OCI-LY7 (cell line): ENCODE results near the gene AS3MT. TPM values are rescaled to one million over a fixed set of nuclear protein-coding genes. Genes with fewer than 3 reads are reported as not detected.

Experiments used
- BruUV-seq: library from RNA; stranded (reverse); fragments of 400-500 nt; replicated peaks from 2 replicates; lab custom pipeline; 2021; lab: Mats Ljungman, UMichigan
- CTCF ChIA-PET: fragments of 300-600 bp; sonication (Branson Sonifier 250); formaldehyde crosslinking; loops from one replicate; lab custom pipeline; 2022; ENCODE audit warnings: antibody characterized with exemption; ENCODE audit not compliant: unreplicated experiment; lab: Charles Lee
- POLR2A ChIA-PET: fragments of 300-600 bp; sonication (Branson Sonifier 250); formaldehyde crosslinking; loops from one replicate; lab custom pipeline; 2022; ENCODE audit warnings: antibody characterized with exemption; lab: Charles Lee
- DNase-seq: peaks from one replicate; pipeline ENCODE4 v3.0.0-alpha.2; 2015; ENCODE audit warnings: low spot score
- H2AFZ ChIP-seq: fragments of 200-600 bp; sonication (generic), shearing (Covaris generic); 2 replicates; pipeline ENCODE4 v1.6.1; 2014; ENCODE audit warnings: mild to moderate bottlenecking, antibody characterized with exemption, low read length, moderate library complexity
- H3K27ac ChIP-seq: fragments of 200-600 bp; sonication (generic); 2 replicates; pipeline ENCODE4 v1.5.1; 2014; ENCODE audit warnings: mixed run types, low read depth, mild to moderate bottlenecking, moderate library complexity, low read length, inconsistent platforms; ENCODE audit not compliant: poor library complexity, severe bottlenecking
- H3K36me3 ChIP-seq: fragments of 200-600 bp; sonication (generic); 2 replicates; pipeline ENCODE4 v1.6.1; 2014; ENCODE audit warnings: mild to moderate bottlenecking, antibody characterized with exemption, low read length, moderate library complexity, mixed read lengths; ENCODE audit not compliant: insufficient read depth
- H3K4me1 ChIP-seq: fragments of 200-600 bp; sonication (generic); 2 replicates; pipeline ENCODE4 v1.5.1; 2014; ENCODE audit warnings: mild to moderate bottlenecking, low read length; ENCODE audit not compliant: insufficient read depth, poor library complexity, severe bottlenecking
- H3K4me2 ChIP-seq: fragments of 200-600 bp; sonication (generic); 2 replicates; pipeline ENCODE4 v1.6.1; 2014; ENCODE audit warnings: mild to moderate bottlenecking, low read length
- H3K4me3 ChIP-seq: fragments of 200-600 bp; sonication (generic); 2 replicates; pipeline ENCODE4 v1.5.1; 2014; ENCODE audit warnings: mild to moderate bottlenecking, low read depth, low read length; ENCODE audit not compliant: poor library complexity, severe bottlenecking
- H3K79me2 ChIP-seq: fragments of 200-600 bp; sonication (generic); 2 replicates; pipeline ENCODE4 v1.6.1; 2016; ENCODE audit warnings: low read depth, mild to moderate bottlenecking, low read length, moderate library complexity, mixed read lengths; ENCODE audit not compliant: insufficient read depth
- H3K9me2 ChIP-seq: fragments of 200-600 bp; sonication (generic); 2 replicates; pipeline ENCODE4 v1.6.1; 2016; ENCODE audit warnings: mild to moderate bottlenecking, low read length, mixed read lengths; ENCODE audit not compliant: insufficient read depth
- H3K9me3 ChIP-seq: fragments of 200-600 bp; sonication (generic); 2 replicates; pipeline ENCODE4 v1.6.1; 2014; ENCODE audit warnings: mild to moderate bottlenecking, mixed run types, low read length, mixed read lengths
- H4K20me1 ChIP-seq: fragments of 200-600 bp; sonication (generic); 2 replicates; pipeline ENCODE4 v1.6.1; 2014; ENCODE audit warnings: mild to moderate bottlenecking, antibody characterized with exemption, low read length, moderate library complexity, mixed read lengths; ENCODE audit not compliant: insufficient read depth
- EZH2phosphoT487 ChIP-seq: fragments of 200-600 bp; sonication (generic); IDR thresholded peaks from 2 replicates; pipeline ENCODE4 v1.6.1; 2018; ENCODE audit warnings: low read depth, borderline replicate concordance, mild to moderate bottlenecking, mixed run types, antibody characterized with exemption, low read length, moderate library complexity, mixed read lengths
- intact Hi-C: fragments of 100-400 bp; cut with micrococcal nuclease; formaldehyde crosslinking; loops from one replicate; pipeline ENCODE4 v1.10.0; 2022; ENCODE audit not compliant: unreplicated experiment
- total RNA-seq, 2 experiments: library from RNA; depleted of rRNA in 1 of 2; stranded (reverse); fragments of >200 nt in 1 of 2; shearing (Covaris generic) in 1 of 2; gene quantifications; 2 replicates each; pipeline ENCODE4 v1.2.3, GENCODE V29; 2014 to 2022
- TF ChIP-seq, protein P1 (sequence below): fragments of 200-600 bp; sonication (generic); conservative IDR thresholded peaks from 2 replicates; pipeline ENCODE4 v1.5.1; 2014; ENCODE audit warnings: mild to moderate bottlenecking, antibody characterized with exemption, low read length, moderate library complexity, mixed read lengths

The AS3MT gene
- total RNA-seq, 2 experiments from 2014 or later, result not detected

DNA sequence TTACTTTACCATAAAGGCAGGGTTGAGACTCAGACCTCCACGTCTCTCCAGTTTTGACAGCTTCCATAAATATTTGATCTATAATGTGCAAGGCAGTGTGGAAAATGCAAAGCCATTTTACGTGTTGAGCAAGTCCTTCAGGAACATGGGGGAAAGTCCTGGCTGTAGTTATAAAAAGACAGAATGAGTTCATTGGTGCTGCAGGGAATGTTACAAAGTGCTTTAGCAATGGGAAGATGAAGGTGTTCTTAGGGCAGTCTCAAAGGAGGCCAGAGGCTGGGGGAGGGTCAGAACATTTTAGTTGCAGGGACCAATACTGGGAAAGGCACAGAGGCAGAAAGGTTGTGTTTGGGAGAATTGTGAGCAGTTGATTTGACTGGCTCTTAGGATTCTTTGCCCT is 76.7 kb downstream of the AS3MT start:
- Histone ChIP-seq H3K27ac (no peak overlapping the region), H3K79me2 (no peaks in the 10 kb centered on the region), H3K4me3 (no peak overlapping the region), H3K9me2 (no peaks in the 10 kb centered on the region), H3K4me2 (no peak overlapping the region), H3K9me3 (no peaks in the 10 kb centered on the region), H4K20me1 (no peaks in the 10 kb centered on the region), H3K4me1 (no peaks in the 10 kb centered on the region), H3K36me3 (no peaks in the 10 kb centered on the region), H2AFZ (no peak overlapping the region)
- ChIA-PET CTCF (no interaction called here), POLR2A (no interaction called here)
- no peak for TF ChIP-seq EZH2phosphoT487
- TF ChIP-seq, protein P1, sequence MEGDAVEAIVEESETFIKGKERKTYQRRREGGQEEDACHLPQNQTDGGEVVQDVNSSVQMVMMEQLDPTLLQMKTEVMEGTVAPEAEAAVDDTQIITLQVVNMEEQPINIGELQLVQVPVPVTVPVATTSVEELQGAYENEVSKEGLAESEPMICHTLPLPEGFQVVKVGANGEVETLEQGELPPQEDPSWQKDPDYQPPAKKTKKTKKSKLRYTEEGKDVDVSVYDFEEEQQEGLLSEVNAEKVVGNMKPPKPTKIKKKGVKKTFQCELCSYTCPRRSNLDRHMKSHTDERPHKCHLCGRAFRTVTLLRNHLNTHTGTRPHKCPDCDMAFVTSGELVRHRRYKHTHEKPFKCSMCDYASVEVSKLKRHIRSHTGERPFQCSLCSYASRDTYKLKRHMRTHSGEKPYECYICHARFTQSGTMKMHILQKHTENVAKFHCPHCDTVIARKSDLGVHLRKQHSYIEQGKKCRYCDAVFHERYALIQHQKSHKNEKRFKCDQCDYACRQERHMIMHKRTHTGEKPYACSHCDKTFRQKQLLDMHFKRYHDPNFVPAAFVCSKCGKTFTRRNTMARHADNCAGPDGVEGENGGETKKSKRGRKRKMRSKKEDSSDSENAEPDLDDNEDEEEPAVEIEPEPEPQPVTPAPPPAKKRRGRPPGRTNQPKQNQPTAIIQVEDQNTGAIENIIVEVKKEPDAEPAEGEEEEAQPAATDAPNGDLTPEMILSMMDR, result no peak
- DNase-seq, result no peak
- no TSS peak for BruUV-seq
- intact Hi-C loops, result no loop called here

DNA sequence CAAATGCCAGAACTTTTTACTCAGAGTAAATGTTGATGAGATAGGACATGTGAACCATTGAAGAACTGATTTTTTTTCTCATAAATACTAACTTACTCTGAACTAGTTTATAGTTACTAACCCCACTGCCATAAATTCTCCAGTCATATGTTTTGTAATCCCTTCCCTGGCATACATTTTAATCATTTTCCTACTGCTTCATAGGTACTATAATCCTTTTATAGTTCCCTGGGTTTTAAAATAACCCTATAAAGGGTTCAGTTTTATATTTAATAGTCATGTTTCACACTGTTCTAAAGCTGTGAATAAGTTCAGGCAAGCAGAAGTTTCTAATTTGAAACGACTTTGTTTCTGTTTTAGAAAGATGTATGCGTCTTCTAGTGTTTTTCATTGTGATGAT is 77.7 kb downstream of the AS3MT start:
- Histone ChIP-seq H3K4me1 (no peaks in the 10 kb centered on the region), H3K4me3 (no peak overlapping the region), H3K79me2 (no peaks in the 10 kb centered on the region), H2AFZ (no peak overlapping the region), H3K36me3 (no peaks in the 10 kb centered on the region), H3K4me2 (no peak overlapping the region), H3K9me2 (no peaks in the 10 kb centered on the region), H3K27ac (no peak overlapping the region), H4K20me1 (no peaks in the 10 kb centered on the region), H3K9me3 (no peaks in the 10 kb centered on the region)
- BruUV-seq, result no TSS peak
- TF ChIP-seq, protein P1, result no peak
- TF ChIP-seq EZH2phosphoT487, result no peak
- ChIA-PET CTCF (no interaction called here), POLR2A (interaction anchor here (0.7 kb wide), 1 partner anchor 9 kb away, joined by 3 read pairs; no protein-coding TSS in a partner anchor)
- no peak for DNase-seq
- intact Hi-C loops, result no loop called here

DNA sequence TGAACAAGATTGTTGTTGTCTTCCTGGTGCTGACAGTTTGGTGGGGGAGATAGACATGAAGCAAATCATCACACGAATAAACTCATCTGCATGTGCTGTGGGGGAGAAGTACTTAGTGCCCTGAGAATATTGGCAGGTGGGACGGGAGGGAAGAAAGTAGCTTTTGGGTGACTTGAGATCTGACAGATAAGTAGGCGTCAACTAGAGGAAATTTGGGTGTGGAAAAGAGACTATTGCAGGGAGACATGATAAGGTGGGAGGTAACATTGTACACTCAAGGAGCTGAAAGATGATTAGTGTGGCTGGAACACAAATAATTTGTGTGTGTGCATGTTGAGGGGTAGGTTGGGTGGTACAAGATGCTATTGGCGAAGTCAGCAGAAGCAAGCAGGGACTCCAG is 78.9 kb downstream of the AS3MT start:
- no peak for TF ChIP-seq EZH2phosphoT487
- TF ChIP-seq, protein P1, result no peak
- BruUV-seq, result no TSS peak
- CTCF ChIA-PET, result no interaction called here

More for the DNA sequence above, 78.9 kb downstream of the AS3MT start:
- POLR2A ChIA-PET, result no interaction called here
- Histone ChIP-seq H3K9me2 (no peaks in the 10 kb centered on the region), H4K20me1 (no peaks in the 10 kb centered on the region), H3K79me2 (no peaks in the 10 kb centered on the region), H3K4me3 (no peak overlapping the region), H3K4me2 (no peak overlapping the region), H3K4me1 (no peaks in the 10 kb centered on the region), H2AFZ (no peak overlapping the region), H3K27ac (no peak overlapping the region), H3K36me3 (no peaks in the 10 kb centered on the region), H3K9me3 (no peaks in the 10 kb centered on the region)
- DNase-seq, result no peak
- intact Hi-C loops, result no loop called here
